ENCODE results near the gene CNTNAP2. TPM values are rescaled to one million over a fixed set of nuclear protein-coding genes. Genes with fewer than 3 reads are reported as not detected.

Gene CNTNAP2
- total and polyA plus RNA-seq, 11 donors = 0.01 to 2.6 (median 0.31) TPM; not detected in 3

DNA sequence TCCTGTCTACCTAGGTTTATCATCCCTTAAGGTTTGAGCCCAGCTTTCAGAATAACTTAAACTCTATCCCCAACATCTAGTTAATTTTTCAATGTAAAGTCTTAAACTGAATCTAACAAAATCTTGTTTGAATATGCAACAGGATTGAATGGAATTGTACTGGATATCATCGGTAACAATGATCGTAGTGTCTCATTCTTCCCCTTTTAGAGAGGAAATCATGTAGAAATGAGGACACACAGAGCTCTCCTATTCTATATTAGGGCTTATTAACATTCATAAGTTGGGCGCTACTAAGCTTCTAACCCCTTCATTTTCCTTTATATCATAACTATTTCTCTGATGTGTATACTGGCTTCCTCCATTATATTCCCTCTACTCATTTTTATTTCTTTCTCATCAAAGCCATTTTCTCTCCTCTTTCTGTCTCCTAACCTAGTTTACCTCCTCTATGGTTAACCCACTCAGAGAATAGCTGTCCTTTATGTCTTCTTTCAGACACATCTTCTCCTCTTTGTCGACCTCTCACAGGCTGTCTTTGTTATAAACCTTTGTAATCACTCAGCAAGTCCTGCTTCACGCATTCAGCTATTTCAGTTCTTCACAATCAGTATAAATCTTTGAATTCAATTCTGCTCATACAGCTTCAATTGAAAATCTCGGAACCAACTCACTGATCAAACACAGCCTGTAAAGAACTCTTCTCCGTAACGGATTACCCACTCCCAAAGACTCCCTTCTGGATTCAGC, 1455.0 kb downstream of the CNTNAP2 start:
- no peaks in the 10 kb centered on the region for H3K9me3 ChIP-seq
- H3K4me3 ChIP-seq = no peak overlapping the region
- WGBS, 4 donors = 77 to 84% (median 80%) methylated on average over 8 of the region's 8 CpGs
- intact Hi-C loops (cut with DNase I) = loop anchor here in 1 of 10 donors (10.0 kb wide), 1 partner anchor 57 kb away; no protein-coding TSS in a partner anchor
- ATAC-seq (no peak), DNase-seq (no peak)
- H3K4me1 ChIP-seq = no peaks in the 10 kb centered on the region
- TF ChIP-seq, protein P1, sequence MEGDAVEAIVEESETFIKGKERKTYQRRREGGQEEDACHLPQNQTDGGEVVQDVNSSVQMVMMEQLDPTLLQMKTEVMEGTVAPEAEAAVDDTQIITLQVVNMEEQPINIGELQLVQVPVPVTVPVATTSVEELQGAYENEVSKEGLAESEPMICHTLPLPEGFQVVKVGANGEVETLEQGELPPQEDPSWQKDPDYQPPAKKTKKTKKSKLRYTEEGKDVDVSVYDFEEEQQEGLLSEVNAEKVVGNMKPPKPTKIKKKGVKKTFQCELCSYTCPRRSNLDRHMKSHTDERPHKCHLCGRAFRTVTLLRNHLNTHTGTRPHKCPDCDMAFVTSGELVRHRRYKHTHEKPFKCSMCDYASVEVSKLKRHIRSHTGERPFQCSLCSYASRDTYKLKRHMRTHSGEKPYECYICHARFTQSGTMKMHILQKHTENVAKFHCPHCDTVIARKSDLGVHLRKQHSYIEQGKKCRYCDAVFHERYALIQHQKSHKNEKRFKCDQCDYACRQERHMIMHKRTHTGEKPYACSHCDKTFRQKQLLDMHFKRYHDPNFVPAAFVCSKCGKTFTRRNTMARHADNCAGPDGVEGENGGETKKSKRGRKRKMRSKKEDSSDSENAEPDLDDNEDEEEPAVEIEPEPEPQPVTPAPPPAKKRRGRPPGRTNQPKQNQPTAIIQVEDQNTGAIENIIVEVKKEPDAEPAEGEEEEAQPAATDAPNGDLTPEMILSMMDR (IDR thresholded peaks at IDR 0.05) = no peak
- TF ChIP-seq POLR2A (IDR thresholded peaks at IDR 0.05) = no peak
- H3K27me3 ChIP-seq = no peaks in the 10 kb centered on the region
- H3K27ac ChIP-seq = no peak overlapping the region
- H3K36me3 ChIP-seq = no peaks in the 10 kb centered on the region

DNA sequence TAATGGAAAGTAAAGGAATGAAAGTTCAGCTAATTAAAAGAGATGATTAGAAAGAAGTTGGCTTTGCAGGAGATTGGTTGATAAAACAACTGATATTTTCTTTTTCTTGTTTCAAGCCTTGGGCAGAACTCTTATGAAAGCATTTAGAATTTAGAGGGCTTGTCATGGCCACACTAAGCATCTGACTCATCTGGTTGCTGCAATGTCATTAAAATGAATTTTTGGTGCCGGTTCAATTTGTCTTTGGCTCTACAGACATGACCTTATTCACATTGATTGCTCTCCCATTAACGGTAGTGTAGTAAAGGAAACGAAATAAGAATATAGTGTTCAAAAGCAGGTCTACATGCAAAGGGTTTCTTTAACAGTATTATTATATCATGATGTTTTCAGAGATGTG, 1461.6 kb downstream of the CNTNAP2 start:
- ATAC-seq (no peak), DNase-seq (no peak)
- WGBS, 4 donors = 84 to 90% (median 86%) methylated on average over 3 of the region's 3 CpGs
- no peak overlapping the region for H3K4me3 ChIP-seq
- H3K27ac ChIP-seq = no peak overlapping the region
- TF ChIP-seq, protein P1 (IDR thresholded peaks at IDR 0.05) = no peak
- no peak for TF ChIP-seq POLR2A (IDR thresholded peaks at IDR 0.05)
- H3K27me3 ChIP-seq = no peaks in the 10 kb centered on the region
- intact Hi-C loops (cut with DNase I) = loop anchor here in 1 of 10 donors (10.0 kb wide), 1 partner anchor 63 kb away; no protein-coding TSS in a partner anchor
- H3K9me3 ChIP-seq = no peaks in the 10 kb centered on the region
- H3K4me1 ChIP-seq = no peaks in the 10 kb centered on the region
- no peaks in the 10 kb centered on the region for H3K36me3 ChIP-seq

DNA sequence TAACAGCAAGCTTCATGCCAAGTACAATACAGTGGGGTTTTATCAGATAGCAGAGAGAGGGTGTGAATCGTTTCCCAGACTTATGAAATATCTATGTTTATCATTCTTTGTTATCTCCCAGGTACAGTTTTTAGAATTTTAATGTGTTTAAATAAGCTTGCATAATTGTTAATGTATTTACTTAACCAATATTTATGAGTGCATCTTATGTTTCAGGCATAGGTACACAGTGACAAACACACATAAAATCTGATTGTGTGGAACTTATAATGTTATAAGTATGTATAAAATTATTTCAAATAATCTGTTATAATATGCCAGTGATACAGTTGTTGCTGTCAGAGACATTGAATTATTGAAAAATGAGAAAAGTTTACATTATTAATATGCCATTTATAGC, 1462.5 kb downstream of the CNTNAP2 start:
- intact Hi-C loops (cut with DNase I) = loop anchor here in 1 of 10 donors (10.0 kb wide), 1 partner anchor 64 kb away; no protein-coding TSS in a partner anchor
- no peak overlapping the region for H3K4me3 ChIP-seq

DNA sequence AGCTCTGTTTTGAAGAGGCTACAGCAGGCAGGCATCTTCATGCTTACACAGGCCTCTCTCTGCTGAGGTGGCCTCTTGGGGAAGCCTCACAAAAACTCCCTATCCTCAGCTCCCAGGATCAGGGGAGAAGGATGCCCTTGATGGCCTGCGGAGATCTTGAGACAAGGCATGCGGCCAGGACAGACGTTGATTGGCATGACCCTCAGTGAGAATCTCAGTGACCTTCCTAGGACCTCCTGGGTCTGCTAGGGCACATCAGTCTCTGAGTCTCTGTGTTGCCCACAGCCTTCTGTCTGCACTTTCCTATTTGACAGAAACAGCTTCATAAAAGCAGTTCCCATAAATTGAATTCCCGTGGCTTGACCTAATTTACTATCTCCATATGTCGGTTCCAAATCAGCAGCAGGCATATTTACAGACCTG, 1468.2 kb downstream of the CNTNAP2 start:
- no peaks in the 10 kb centered on the region for H3K4me1 ChIP-seq
- no peak for TF ChIP-seq POLR2A (IDR thresholded peaks at IDR 0.05)
- TF ChIP-seq, protein P1 (IDR thresholded peaks at IDR 0.05) = no peak
- H3K36me3 ChIP-seq = no peaks in the 10 kb centered on the region
- no peak overlapping the region for H3K4me3 ChIP-seq
- no peak overlapping the region for H3K27ac ChIP-seq
- ATAC-seq (no peak), DNase-seq (no peak)
- no peaks in the 10 kb centered on the region for H3K9me3 ChIP-seq
- no peaks in the 10 kb centered on the region for H3K27me3 ChIP-seq
- intact Hi-C loops (cut with DNase I) = no loop called here
- WGBS, 4 donors = 21 to 46% (median 39%) methylated on average over 5 of the region's 5 CpGs

More for the DNA sequence above, 1462.5 kb downstream of the CNTNAP2 start:
- 33 to 57% (median 40%) methylated on average over 1 of the region's 1 CpG for WGBS, 4 donors
- no peaks in the 10 kb centered on the region for H3K36me3 ChIP-seq
- no peak overlapping the region for H3K27ac ChIP-seq
- no peak for DNase-seq
- no peaks in the 10 kb centered on the region for H3K9me3 ChIP-seq
- TF ChIP-seq POLR2A (IDR thresholded peaks at IDR 0.05) = no peak
- TF ChIP-seq, protein P1 (IDR thresholded peaks at IDR 0.05) = no peak
- H3K4me1 ChIP-seq = no peaks in the 10 kb centered on the region
- no peak for ATAC-seq
- no peaks in the 10 kb centered on the region for H3K27me3 ChIP-seq

All from heart left ventricle (tissue), 16 donors.